Calu3 (cell line): ENCODE results near the gene SH3BP1. TPM values are rescaled to one million over a fixed set of nuclear protein-coding genes. Genes with fewer than 3 reads are reported as not detected.
A peak's percentile ranks its signal among the peaks of the same experiment; 100 is the strongest.

Experiments used
- BruUV-seq: library from RNA; stranded (reverse); fragments of 400-500 nt; replicated peaks from 2 replicates; lab custom pipeline; 2021; lab: Mats Ljungman, UMichigan
- CTCF ChIA-PET: fragments of 300-600 bp; sonication (Branson Sonifier 250); formaldehyde crosslinking; loops from one replicate; lab custom pipeline; 2022; ENCODE audit warnings: antibody characterized with exemption; lab: Charles Lee
- DNase-seq: peaks from one replicate; pipeline ENCODE4 v3.0.0; 2022
- H3K27ac Mint-ChIP-seq: one replicate; pipeline ENCODE4 v1.8.0; 2022; ENCODE audit warnings: mixed read lengths; ENCODE audit not compliant: unreplicated experiment
- H3K27me3 Mint-ChIP-seq: one replicate; pipeline ENCODE4 v1.8.0; 2022; ENCODE audit warnings: mixed read lengths; ENCODE audit not compliant: unreplicated experiment
- H3K36me3 Mint-ChIP-seq: one replicate; pipeline ENCODE4 v1.8.0; 2022; ENCODE audit warnings: mild to moderate bottlenecking, moderate library complexity, mixed read lengths; ENCODE audit not compliant: insufficient read depth, unreplicated experiment
- H3K4me1 Mint-ChIP-seq: one replicate; pipeline ENCODE4 v1.8.0; 2022; ENCODE audit warnings: mild to moderate bottlenecking, low read depth, mixed read lengths; ENCODE audit not compliant: unreplicated experiment
- H3K4me3 Mint-ChIP-seq: one replicate; pipeline ENCODE4 v1.8.0; 2022; ENCODE audit warnings: mild to moderate bottlenecking, low read depth, moderate library complexity, mixed read lengths; ENCODE audit not compliant: unreplicated experiment
- H3K9me3 Mint-ChIP-seq: one replicate; pipeline ENCODE4 v1.8.0; 2022; ENCODE audit warnings: low read depth, mixed read lengths; ENCODE audit not compliant: unreplicated experiment
- intact Hi-C: fragments of 100-400 bp; cut with micrococcal nuclease; formaldehyde crosslinking; loops from one replicate; pipeline ENCODE4 v1.10.0; 2022; ENCODE audit not compliant: unreplicated experiment
- total RNA-seq: library from RNA; stranded (reverse); gene quantifications from 2 replicates; pipeline ENCODE4 v1.2.3, GENCODE V29; 2022
- TF ChIP-seq, protein P1 (sequence below): fragments of 200-600 bp; IDR thresholded peaks from one replicate; pipeline ENCODE4 v1.8.0; 2022; ENCODE audit warnings: antibody characterized with exemption; ENCODE audit not compliant: unreplicated experiment

Gene SH3BP1
- total RNA-seq, 1 experiment from 2014 or later: 17.6 TPM

DNA sequence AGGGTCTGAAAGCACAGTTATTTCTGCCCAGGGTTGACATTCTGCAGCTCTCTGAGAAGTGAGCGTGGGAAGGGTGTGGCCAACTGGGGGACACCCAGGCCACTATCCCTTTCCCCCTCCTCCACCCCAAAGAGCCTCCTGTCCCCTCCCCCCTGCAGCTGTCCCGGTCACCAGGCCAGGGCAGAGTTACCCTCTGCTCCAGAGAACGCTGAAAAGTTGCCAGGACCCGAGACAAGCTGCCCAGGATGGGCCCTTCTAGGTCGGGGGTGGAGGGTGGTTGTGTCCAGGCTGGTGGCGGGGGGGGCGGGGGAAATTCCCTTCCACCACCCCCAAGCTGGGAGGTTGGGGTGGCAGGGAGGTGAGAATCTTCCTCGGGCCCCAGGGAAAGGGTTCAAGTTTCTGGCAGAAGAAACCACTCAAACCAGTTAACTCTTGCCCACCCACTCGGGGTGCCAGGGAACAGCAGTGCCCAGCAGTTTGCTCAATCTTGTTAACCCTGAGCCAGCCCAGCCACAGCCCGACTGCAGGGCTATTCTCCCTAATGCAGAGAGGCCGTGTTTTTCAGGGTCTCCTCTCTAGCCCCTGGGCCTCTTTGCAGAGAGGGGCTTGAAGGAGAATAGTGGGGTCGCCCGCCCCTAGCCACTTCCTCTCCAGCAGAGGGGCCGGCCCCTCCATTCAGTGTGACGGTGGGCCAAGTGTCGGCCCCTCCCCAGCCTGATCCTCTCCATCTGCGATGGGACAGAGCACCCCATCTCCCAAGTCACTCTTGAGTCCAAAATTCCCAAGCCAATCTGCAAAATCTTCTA lies 36.7 kb downstream of the SH3BP1 start:
- Mint-ChIP-seq H3K36me3 (peaks cover 38% of the 10 kb centered on the region), H3K27me3 (no peaks in the 10 kb centered on the region), H3K4me3 (peak overlapping the region; percentile 68), H3K27ac (peak overlapping the region; percentile 80), H3K9me3 (no peaks in the 10 kb centered on the region), H3K4me1 (peaks cover 2% of the 10 kb centered on the region)
- CTCF ChIA-PET: interaction anchor here (1.0 to 2.6 kb wide), 4 partner anchors 10 to 68 kb away, joined by 3 to 16 read pairs (median 4); partner anchors contain the start of gene NOL12
- intact Hi-C loops: no loop called here
- TF ChIP-seq, protein P1, sequence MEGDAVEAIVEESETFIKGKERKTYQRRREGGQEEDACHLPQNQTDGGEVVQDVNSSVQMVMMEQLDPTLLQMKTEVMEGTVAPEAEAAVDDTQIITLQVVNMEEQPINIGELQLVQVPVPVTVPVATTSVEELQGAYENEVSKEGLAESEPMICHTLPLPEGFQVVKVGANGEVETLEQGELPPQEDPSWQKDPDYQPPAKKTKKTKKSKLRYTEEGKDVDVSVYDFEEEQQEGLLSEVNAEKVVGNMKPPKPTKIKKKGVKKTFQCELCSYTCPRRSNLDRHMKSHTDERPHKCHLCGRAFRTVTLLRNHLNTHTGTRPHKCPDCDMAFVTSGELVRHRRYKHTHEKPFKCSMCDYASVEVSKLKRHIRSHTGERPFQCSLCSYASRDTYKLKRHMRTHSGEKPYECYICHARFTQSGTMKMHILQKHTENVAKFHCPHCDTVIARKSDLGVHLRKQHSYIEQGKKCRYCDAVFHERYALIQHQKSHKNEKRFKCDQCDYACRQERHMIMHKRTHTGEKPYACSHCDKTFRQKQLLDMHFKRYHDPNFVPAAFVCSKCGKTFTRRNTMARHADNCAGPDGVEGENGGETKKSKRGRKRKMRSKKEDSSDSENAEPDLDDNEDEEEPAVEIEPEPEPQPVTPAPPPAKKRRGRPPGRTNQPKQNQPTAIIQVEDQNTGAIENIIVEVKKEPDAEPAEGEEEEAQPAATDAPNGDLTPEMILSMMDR: no peak
- BruUV-seq: TSS peak; percentile 24
- DNase-seq: peak; percentile 46

GRCh38 chr22:37676736-37677492 lies 37.4 kb downstream of the SH3BP1 start:
- TF ChIP-seq, protein P1: no peak
- intact Hi-C loops: no loop called here
- DNase-seq: peak; percentile 92
- BruUV-seq: TSS peak; percentile 65
- Mint-ChIP-seq H3K36me3 (peaks cover 44% of the 10 kb centered on the region), H3K27me3 (no peaks in the 10 kb centered on the region), H3K4me3 (peak overlapping the region; percentile 68), H3K27ac (peak overlapping the region; percentile 43), H3K4me1 (peaks cover 9% of the 10 kb centered on the region), H3K9me3 (no peaks in the 10 kb centered on the region)
- CTCF ChIA-PET: interaction anchor here (0.6 to 2.6 kb wide), 6 partner anchors 9 to 410 kb away, joined by 3 to 16 read pairs (median 4); partner anchors contain the start of gene NOL12

- no peaks in the 10 kb centered on the region for H3K9me3 Mint-ChIP-seq
- TF ChIP-seq, protein P1: no peak
- no peaks in the 10 kb centered on the region for H3K27me3 Mint-ChIP-seq
- peaks cover 44% of the 10 kb centered on the region for H3K36me3 Mint-ChIP-seq
- H3K4me3 Mint-ChIP-seq: peak overlapping the region; percentile 68
- no peak for DNase-seq
- no TSS peak for BruUV-seq
- peak overlapping the region; percentile 43 for H3K27ac Mint-ChIP-seq
- CTCF ChIA-PET: interaction anchor here (0.6 to 1.3 kb wide), 3 partner anchors 9 to 410 kb away, joined by 3 to 4 read pairs (median 4); partner anchors contain the start of gene NOL12
- peaks cover 10% of the 10 kb centered on the region for H3K4me1 Mint-ChIP-seq
- intact Hi-C loops: no loop called here
Observed at GRCh38 chr22:37677493-37677974, 38.1 kb downstream of the SH3BP1 start.

DNA sequence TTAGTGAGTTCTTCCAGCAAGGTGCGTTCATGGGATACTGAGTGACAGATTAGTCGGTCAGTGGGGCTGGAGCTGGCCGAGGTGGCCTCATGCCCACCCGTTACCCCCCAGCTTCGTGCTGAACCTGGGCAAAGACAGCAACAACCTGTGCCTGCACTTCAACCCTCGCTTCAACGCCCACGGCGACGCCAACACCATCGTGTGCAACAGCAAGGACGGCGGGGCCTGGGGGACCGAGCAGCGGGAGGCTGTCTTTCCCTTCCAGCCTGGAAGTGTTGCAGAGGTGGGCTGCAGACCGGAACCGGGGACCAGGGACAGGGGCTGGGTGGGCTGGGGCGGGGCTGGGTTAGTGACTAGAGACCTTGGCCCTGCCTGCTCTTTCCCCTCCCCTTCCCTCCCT lies 38.9 kb downstream of the SH3BP1 start:
- peaks cover 44% of the 10 kb centered on the region for H3K36me3 Mint-ChIP-seq
- CTCF ChIA-PET: interaction anchor here (0.7 kb wide), 1 partner anchor 833 kb away, joined by 4 read pairs; no protein-coding TSS in a partner anchor
- intact Hi-C loops: no loop called here
- BruUV-seq: no TSS peak
- H3K4me1 Mint-ChIP-seq: peaks cover 10% of the 10 kb centered on the region
- TF ChIP-seq, protein P1: no peak
- no peak for DNase-seq
- no peak overlapping the region for H3K4me3 Mint-ChIP-seq
- no peaks in the 10 kb centered on the region for H3K9me3 Mint-ChIP-seq
- H3K27me3 Mint-ChIP-seq: no peaks in the 10 kb centered on the region
- no peak overlapping the region for H3K27ac Mint-ChIP-seq
